Fibroblast of villous mesenchyme (primary cell): ENCODE measurements around the gene DRP2. TPM values are rescaled to one million over a fixed set of nuclear protein-coding genes. Genes with fewer than 3 reads are reported as not detected.
A peak's percentile ranks its signal among the peaks of the same experiment; 100 is the strongest.

Experiments used
- DNase-seq: peaks from one replicate; pipeline ENCODE4 v3.0.0-alpha.2; 2010; ENCODE audit warnings: low read depth
- H3K4me3 ChIP-seq: 2 replicates; pipeline ENCODE4 v1.5.1; 2011; ENCODE audit warnings: low read depth, mild to moderate bottlenecking, low read length
- CTCF ChIP-seq: IDR thresholded peaks from 2 replicates; pipeline ENCODE4 v1.5.1; 2012; ENCODE audit warnings: low read depth, mild to moderate bottlenecking, low read length; ENCODE audit not compliant: insufficient read depth
- total RNA-seq: library from RNA; depleted of rRNA; stranded (reverse); fragments of >200 nt; gene quantifications from 2 replicates; pipeline ENCODE4 v1.2.3, GENCODE V29; 2012

DRP2 gene
- total RNA-seq, 1 donor: 2.6 TPM

- no peak overlapping the region for H3K4me3 ChIP-seq
- DNase-seq: no peak
Measured at GRCh38 chrX:101237041-101237440, 17.5 kb downstream of the DRP2 start.

GRCh38 chrX:101241531-101241930 lies 21.9 kb downstream of the DRP2 start:
- DNase-seq: no peak
- no peak for TF ChIP-seq CTCF
- no peak overlapping the region for H3K4me3 ChIP-seq

More at GRCh38 chrX:101237041-101237440, 17.5 kb downstream of the DRP2 start:
- TF ChIP-seq CTCF: no peak

GRCh38 chrX:101252634-101253033 lies 33.0 kb downstream of the DRP2 start:
- no peak for DNase-seq
- H3K4me3 ChIP-seq: no peak overlapping the region
- no peak for TF ChIP-seq CTCF

- DNase-seq: peak; percentile 11
- TF ChIP-seq CTCF: no peak
- no peak overlapping the region for H3K4me3 ChIP-seq
Measured at GRCh38 chrX:101257448-101258258, 38.1 kb downstream of the DRP2 start.

GRCh38 chrX:101258259-101258581 lies 38.6 kb downstream of the DRP2 start:
- TF ChIP-seq CTCF: no peak
- DNase-seq: no peak
- no peak overlapping the region for H3K4me3 ChIP-seq

- TF ChIP-seq CTCF: peak; percentile 51
- peak; percentile 14 for DNase-seq
- H3K4me3 ChIP-seq: no peak overlapping the region
Measured at GRCh38 chrX:101260435-101260834, 40.8 kb downstream of the DRP2 start.

GRCh38 chrX:101262590-101262989 lies 43.0 kb downstream of the DRP2 start:
- TF ChIP-seq CTCF: no peak
- DNase-seq: no peak
- H3K4me3 ChIP-seq: no peak overlapping the region
